HG03520 (cell line): Measurements from ENCODE around the gene OTOF.
A peak's percentile ranks its signal among the peaks of the same experiment; 100 is the strongest.

Experiments used
- ATAC-seq: cut with Tn5 transposase; IDR thresholded peaks from one replicate; pipeline ENCODE4 v1.9.1; 2021; ENCODE audit warnings: mild to moderate bottlenecking, moderate library complexity; ENCODE audit not compliant: unreplicated experiment

Gene OTOF

DNA sequence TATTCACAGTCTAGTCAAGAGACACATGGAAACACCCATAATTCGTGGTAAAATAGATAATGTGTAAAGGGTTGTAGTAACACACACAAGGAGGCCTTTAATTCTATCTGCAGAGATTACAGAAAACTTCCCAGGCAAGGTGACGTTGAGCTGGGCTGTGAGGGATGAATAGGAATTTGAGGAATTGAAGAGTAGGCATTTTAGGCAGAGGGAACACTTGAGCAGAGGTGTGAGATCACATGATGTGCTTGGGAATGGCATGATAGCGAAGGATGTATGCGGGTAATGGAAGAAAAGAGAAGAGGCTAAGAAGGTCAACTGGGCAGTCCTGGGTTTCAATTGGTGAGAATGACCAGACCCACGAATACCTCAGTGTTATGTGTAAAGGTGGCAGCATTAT lies 56.0 kb downstream of the OTOF start:
- no peak for ATAC-seq

GRCh38 chr2:26414311-26414710 lies 63.6 kb downstream of the OTOF start:
- ATAC-seq: no peak

- ATAC-seq: peak; percentile 67
Measured at GRCh38 chr2:26412091-26412673, 65.7 kb downstream of the OTOF start.

GRCh38 chr2:26411419-26411818 lies 66.5 kb downstream of the OTOF start:
- no peak for ATAC-seq

DNA sequence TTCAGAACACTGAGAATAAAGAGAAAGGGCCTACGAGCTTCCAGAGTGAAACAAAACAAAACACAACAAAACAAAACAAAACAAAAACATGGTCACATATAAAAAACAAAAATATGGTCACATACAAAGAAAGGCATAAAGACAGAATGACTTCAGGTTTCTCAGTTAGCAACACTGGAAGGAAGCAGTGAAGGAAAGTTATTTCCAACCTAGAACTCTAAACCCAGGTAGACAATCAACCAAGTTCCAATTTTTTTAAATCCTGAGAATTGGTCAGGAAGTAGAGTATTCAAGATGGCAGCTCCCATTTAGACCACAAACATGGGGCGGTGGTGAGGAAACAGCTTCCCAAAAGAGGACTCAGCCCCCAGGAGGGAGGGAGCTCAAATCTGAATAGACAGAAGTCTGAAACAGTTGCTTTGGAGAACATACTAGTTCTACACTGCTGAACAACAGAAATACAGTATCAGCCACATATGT lies 67.1 kb downstream of the OTOF start:
- no peak for ATAC-seq

- ATAC-seq: no peak
Measured at GRCh38 chr2:26409785-26410184, 68.1 kb downstream of the OTOF start.

DNA sequence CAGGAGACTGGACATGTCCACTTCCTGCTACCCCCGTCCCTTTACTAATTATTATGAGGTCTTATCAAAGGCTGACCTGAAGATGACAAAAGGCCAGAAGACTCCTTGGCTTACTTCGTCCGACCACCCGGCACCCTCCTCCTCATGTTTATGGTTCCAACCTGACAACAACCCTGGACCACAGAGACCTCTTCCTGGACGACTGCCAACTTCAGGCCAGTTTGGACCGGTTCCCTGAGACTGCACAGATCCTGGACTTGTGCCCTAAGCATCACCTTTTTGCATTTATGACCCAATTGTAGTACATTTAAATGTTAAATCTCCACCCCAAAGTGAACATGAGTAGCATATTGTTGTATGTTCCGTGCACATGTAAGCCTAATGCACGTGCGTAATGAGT lies 70.4 kb downstream of the OTOF start:
- no peak for ATAC-seq
